Kidney (tissue), 14 donors: ENCODE measurements around the gene ZNF689. TPM values are rescaled to one million over a fixed set of nuclear protein-coding genes. Genes with fewer than 3 reads are reported as not detected.

Experiments
- DNase-seq, 5 donors: peaks; one replicate each; pipeline ENCODE4 v3.0.0-alpha.2; 2013 to 2020
- FAIRE-seq: peaks from 2 replicates; lab custom pipeline; 2012; peaks lifted over from hg19 to GRCh38; lab: Jason Lieb, UNC
- H3K27ac ChIP-seq, 2 donors: one replicate each; pipeline ENCODE4 v1.7.0; 2013; ENCODE audit warnings: low read depth in 2 of 2, low read length in 2 of 2, inconsistent platforms in 1 of 2
- H3K27me3 ChIP-seq: one replicate; pipeline ENCODE4 v1.7.1; 2013; ENCODE audit warnings: low read length, inconsistent platforms; ENCODE audit not compliant: control insufficient read depth, insufficient read depth
- H3K36me3 ChIP-seq, 3 donors: one replicate each; pipeline versions ENCODE4 v1.7.0 to v1.7.1; 2013; ENCODE audit warnings: low read length in 3 of 3, control low read depth in 1 of 3, inconsistent platforms in 1 of 3; ENCODE audit not compliant: insufficient read depth in 3 of 3, control insufficient read depth in 2 of 3
- H3K4me1 ChIP-seq, 3 donors: one replicate each; pipeline versions ENCODE4 v1.7.0 to v1.7.1; 2013; ENCODE audit warnings: low read length in 3 of 3, inconsistent platforms in 1 of 3, low read depth in 1 of 3; ENCODE audit not compliant: control insufficient read depth in 2 of 3, insufficient read depth in 2 of 3
- H3K4me3 ChIP-seq, 3 donors: one replicate each; pipeline versions ENCODE4 v1.7.0 to v1.8.1; 2013; ENCODE audit warnings: low read length in 3 of 3, control low read depth in 1 of 3, inconsistent platforms in 1 of 3
- H3K9ac ChIP-seq, 3 donors: one replicate each; pipeline versions ENCODE4 v1.7.0 to v1.7.1; 2013; ENCODE audit warnings: low read length in 3 of 3, control low read depth in 1 of 3, inconsistent platforms in 1 of 3
- H3K9me3 ChIP-seq, 3 donors: one replicate each; pipeline versions ENCODE4 v1.7.0 to v1.7.1; 2013; ENCODE audit warnings: low read length in 3 of 3, control low read depth in 1 of 3, inconsistent platforms in 1 of 3; ENCODE audit not compliant: control insufficient read depth in 2 of 3, insufficient read depth in 1 of 3
- intact Hi-C: fragments of 100-400 bp; cut with DNase I; formaldehyde crosslinking; loops from one replicate; pipeline ENCODE4 v1.11.1; 2022
- polyA plus RNA-seq: library from polyadenylated mRNA; stranded (reverse); fragments of 350-450 nt; fragmentation: Illumina TruSeq; extraction: RNeasy Lipid Tissue Mini Kit (QIAGEN cat#74804); gene quantifications from one replicate; pipeline ENCODE4 v1.2.3, GENCODE V29; 2014; ENCODE audit warnings: low read depth, low replicate concordance; ENCODE audit not compliant: insufficient read depth
- total RNA-seq: library from RNA; stranded (reverse); fragmentation: NEBNext Ultra II Directional; extraction: Animal tissue kit (Norgen Biotek cat#: 25700); gene quantifications from one replicate; pipeline ENCODE4 v1.2.1, GENCODE V29; 2021
- TF ChIP-seq, protein P1 (sequence below): IDR thresholded peaks from 3 replicates; pipeline ENCODE4 v1.5.1; 2012; ENCODE audit warnings: mild to moderate bottlenecking, moderate library complexity, borderline replicate concordance; ENCODE audit not compliant: insufficient read depth; ENCODE audit errors: extremely low read depth
- donor health status: control.
- donor health status: control.
- donor health status: control.
- donor health status: control.
- donor health status: control.
- donor health status: DM: yes; HTN: yes; CAD: no.
- donor health status: Normal renal cell carcinoma (clear cell type).

The ZNF689 gene
- total and polyA plus RNA-seq, 2 donors from 2014 or later: 3.9 to 9.0 TPM

DNA sequence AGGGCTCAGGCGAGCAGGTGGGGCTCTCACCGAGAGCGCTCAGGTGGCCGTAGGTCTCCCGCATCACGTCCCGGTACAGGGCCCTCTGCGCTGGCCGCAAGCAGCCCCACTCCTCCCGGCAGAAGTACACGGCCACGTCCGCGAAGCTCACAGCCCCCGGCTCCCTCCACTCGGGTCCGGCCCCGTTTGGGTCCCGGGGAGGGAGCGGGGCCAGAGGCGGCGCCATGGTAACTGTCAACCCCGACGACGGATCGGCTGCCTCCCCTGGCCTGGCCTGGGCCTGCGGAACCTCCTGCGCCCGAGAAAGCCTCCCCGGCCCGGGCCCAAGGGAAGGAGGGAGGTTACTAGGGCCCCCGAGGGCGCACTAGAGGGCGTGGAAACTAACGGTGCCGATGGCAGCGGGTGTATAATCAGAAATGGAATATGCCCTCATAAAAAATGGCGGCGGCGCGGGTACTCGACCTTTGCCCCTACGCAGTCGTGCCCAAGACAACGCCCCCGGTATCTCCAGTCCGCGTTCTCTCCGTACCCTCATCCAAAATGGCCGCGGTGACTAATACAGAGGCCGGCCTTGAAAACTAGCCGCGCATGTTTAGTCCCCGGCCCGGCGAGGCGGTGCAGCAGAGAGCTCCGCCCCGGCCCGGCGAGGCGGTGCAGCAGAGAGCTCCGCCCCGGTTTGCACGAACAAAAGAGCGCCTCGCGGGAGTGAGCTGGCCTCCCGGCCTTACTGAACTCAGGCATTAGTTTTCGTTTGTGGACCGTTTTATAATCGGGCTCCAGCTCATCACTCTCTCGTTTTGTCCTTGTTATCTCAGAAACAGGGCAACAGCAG lies 52.0 kb downstream of the ZNF689 start, which contains the start of gene ZNF764:
Gene ZNF764 (minus strand): TSS at position 418 of the 832 bp plus-strand sequence. CDS start 192 bp downstream, at position 226.
- DNase-seq (peak; percentile 98 to 99 (median 98)), FAIRE-seq (peak; percentile 97)
- peak within 1 kb of the TSS; percentile 94 to 95 for H3K27ac ChIP-seq
- no peaks in the 10 kb centered on the region for H3K27me3 ChIP-seq
- H3K36me3 ChIP-seq: peaks cover 0 to 8% (median 6%) of the 10 kb centered on the region in 3 donors
- peaks cover 0 to 2% (median 0%) of the 10 kb centered on the region in 3 donors for H3K4me1 ChIP-seq
- TF ChIP-seq, protein P1, sequence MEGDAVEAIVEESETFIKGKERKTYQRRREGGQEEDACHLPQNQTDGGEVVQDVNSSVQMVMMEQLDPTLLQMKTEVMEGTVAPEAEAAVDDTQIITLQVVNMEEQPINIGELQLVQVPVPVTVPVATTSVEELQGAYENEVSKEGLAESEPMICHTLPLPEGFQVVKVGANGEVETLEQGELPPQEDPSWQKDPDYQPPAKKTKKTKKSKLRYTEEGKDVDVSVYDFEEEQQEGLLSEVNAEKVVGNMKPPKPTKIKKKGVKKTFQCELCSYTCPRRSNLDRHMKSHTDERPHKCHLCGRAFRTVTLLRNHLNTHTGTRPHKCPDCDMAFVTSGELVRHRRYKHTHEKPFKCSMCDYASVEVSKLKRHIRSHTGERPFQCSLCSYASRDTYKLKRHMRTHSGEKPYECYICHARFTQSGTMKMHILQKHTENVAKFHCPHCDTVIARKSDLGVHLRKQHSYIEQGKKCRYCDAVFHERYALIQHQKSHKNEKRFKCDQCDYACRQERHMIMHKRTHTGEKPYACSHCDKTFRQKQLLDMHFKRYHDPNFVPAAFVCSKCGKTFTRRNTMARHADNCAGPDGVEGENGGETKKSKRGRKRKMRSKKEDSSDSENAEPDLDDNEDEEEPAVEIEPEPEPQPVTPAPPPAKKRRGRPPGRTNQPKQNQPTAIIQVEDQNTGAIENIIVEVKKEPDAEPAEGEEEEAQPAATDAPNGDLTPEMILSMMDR: peak; percentile 9
- H3K9ac ChIP-seq: peak within 1 kb of the TSS; percentile 44 to 81 (median 70)
- intact Hi-C loops: no loop called here
- peak within 1 kb of the TSS; percentile 61 to 83 (median 71) for H3K4me3 ChIP-seq
- H3K9me3 ChIP-seq: no peaks in the 10 kb centered on the region

GRCh38 chr16:30557707-30557956 lies 52.6 kb downstream of the ZNF689 start:
- Histone ChIP-seq H3K4me1 (peaks cover 0 to 2% (median 0%) of the 10 kb centered on the region in 3 donors), H3K36me3 (peaks cover 0 to 9% (median 6%) of the 10 kb centered on the region in 3 donors)

DNA sequence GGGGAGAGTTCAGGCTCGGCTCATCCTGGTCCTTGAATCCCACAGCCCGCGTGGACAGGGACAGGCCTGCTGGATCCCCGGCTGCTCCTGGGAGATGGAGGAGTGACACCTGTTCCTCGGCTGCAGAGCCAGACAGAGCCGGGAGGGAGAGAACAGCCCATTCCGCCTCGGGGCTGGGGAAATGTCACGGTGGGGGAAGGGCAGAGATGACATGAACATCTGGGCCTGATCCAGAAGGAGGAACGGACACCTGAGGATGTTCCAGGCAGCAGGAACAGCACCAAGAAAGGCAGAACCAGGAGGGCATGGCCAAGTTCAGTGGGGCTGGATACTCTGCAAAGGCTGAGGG lies 54.1 kb downstream of the ZNF689 start:
- Histone ChIP-seq H3K9me3 (no peaks in the 10 kb centered on the region), H3K27ac (no peak overlapping the region), H3K4me3 (no peak overlapping the region), H3K36me3 (peaks cover 0 to 9% (median 6%) of the 10 kb centered on the region in 3 donors), H3K27me3 (no peaks in the 10 kb centered on the region), H3K9ac (no peak overlapping the region), H3K4me1 (peaks cover 0 to 2% (median 0%) of the 10 kb centered on the region in 3 donors)
- TF ChIP-seq, protein P1: no peak
- intact Hi-C loops: no loop called here
- FAIRE-seq (no peak), DNase-seq (no peak)

More at GRCh38 chr16:30557707-30557956, 52.6 kb downstream of the ZNF689 start:
- Histone ChIP-seq H3K27me3 (no peaks in the 10 kb centered on the region), H3K9me3 (no peaks in the 10 kb centered on the region), H3K9ac (peak overlapping the region; percentile 44 to 81 (median 70)), H3K4me3 (peak overlapping the region; percentile 51 to 83 (median 71)), H3K27ac (peak overlapping the region; percentile 94 to 95)
- TF ChIP-seq, protein P1: no peak
- intact Hi-C loops: no loop called here
- peak in 2 of 5 donors; percentile 52 to 75 for DNase-seq
- FAIRE-seq: no peak
